HG03060 (cell line): ENCODE measurements around the gene SLC31A2.

Experiments
- ATAC-seq: cut with Tn5 transposase; IDR thresholded peaks from one replicate; pipeline ENCODE4 v1.9.1; 2021; ENCODE audit warnings: low read depth, moderate number of reproducible peaks; ENCODE audit not compliant: unreplicated experiment

SLC31A2 gene

GRCh38 chr9:113184539-113184938, 33.7 kb downstream of the SLC31A2 start:
- no peak for ATAC-seq

GRCh38 chr9:113185271-113185670, 34.5 kb downstream of the SLC31A2 start:
- no peak for ATAC-seq

GRCh38 chr9:113186137-113186755, 35.4 kb downstream of the SLC31A2 start:
- no peak for ATAC-seq

- ATAC-seq = no peak
Measured at GRCh38 chr9:113187929-113188595, 37.3 kb downstream of the SLC31A2 start.

GRCh38 chr9:113192455-113192854, 41.6 kb downstream of the SLC31A2 start:
- ATAC-seq = no peak

- ATAC-seq = no peak
Measured at GRCh38 chr9:113199683-113200329, 49.0 kb downstream of the SLC31A2 start.

GRCh38 chr9:113205432-113205831, 54.6 kb downstream of the SLC31A2 start:
- no peak for ATAC-seq

GRCh38 chr9:113205861-113206260, 55.1 kb downstream of the SLC31A2 start:
- no peak for ATAC-seq

GRCh38 chr9:113210815-113211214, 60.0 kb downstream of the SLC31A2 start:
- ATAC-seq = no peak
